GM18861 (cell line): ENCODE data around the gene PPP2R1A.
"Not testable (repeated sequence)": the region's sequence is repeated elsewhere in the genome, so short reads cannot be mapped to it uniquely, and the experiment has no call there.

Experiments
- ATAC-seq: cut with Tn5 transposase; IDR thresholded peaks from one replicate; pipeline ENCODE4 v1.9.1; 2021; ENCODE audit not compliant: unreplicated experiment

The PPP2R1A gene

DNA sequence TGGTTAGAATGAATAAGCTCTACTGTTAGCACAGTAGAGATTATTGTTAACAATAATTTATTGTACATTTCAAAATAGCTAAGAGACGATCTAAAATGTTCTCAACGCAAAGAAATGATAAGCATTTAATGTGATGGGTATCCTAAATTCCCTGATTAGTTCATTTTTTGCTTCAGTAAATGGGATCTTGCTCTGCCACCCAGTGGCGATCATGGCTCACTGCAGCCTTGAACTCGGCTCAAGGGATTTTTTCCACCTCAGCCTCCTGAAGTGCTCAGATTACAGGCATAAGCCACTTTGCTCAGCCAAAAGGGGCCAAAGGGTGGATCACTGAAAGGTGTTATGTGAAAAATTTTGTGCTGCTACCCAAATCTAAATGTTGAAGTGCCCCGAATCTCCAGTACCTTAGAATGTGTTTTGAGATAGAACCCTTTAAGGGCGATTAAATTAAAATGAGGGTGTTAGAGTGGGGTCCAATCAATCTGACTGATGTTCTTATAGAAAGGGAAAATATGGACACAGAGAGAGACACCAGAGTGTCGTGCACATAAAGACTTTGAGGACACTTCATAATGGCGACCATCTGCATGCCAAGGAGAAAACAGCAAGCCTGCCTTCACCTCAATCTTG, 48.0 kb downstream of the PPP2R1A start:
- no peak for ATAC-seq

DNA sequence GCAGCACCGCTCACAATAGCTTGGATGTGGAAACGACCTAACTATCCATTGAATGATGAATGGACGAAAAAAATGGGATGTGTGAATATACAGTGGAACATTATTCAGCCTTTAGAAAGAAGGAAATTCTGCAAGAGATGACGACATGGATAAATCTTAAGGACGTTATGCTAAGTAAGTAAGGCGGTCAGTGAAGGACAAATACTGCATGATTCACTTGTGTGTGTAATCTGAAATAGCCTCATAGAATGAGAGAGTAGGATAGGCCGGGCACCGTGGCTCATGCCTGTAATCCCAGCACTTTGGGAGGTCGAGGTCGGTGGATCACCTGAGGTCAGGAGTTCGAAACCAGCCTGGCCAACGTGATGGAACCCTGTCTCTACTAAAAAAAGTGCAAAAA, 54.2 kb downstream of the PPP2R1A start:
- ATAC-seq: no peak

DNA sequence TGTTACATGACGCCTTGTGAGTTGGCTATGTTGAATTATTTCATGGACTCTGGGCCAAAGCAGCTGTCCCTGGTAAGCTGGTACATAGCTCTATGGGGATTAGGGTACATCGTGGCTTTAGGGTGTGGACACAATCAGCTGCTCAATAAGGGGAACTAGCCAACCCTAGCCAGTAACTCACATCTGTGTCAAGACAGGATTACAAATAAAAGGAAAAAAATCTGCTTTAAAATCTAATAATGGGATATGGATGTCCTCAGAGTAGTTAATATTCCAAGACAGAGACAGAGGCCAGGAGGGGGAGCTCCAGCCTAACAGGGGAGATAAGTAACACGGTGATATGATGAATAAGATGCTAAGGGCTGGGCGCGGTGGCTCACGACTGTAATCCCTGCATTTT, 58.4 kb downstream of the PPP2R1A start:
- ATAC-seq: no peak

DNA sequence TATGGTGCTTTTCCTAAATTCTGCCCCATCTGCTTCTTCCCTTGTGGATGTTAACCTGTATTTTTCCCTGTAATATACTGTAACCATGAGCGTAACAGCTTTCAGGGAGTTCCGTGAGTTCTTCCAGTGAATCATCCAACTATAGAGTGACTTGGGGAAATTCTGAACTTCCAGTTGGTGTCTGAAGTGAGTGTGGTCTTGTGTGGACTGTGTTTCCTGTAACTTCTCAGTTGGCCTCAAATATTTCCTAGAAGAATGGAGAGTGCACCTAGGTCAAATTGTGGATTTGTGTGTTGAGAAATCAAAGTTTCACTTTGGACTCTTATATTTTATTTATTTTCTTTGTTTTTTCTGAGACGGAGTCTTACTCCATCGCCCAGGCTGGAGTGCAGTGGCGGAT, 68.6 kb downstream of the PPP2R1A start:
- no peak for ATAC-seq

DNA sequence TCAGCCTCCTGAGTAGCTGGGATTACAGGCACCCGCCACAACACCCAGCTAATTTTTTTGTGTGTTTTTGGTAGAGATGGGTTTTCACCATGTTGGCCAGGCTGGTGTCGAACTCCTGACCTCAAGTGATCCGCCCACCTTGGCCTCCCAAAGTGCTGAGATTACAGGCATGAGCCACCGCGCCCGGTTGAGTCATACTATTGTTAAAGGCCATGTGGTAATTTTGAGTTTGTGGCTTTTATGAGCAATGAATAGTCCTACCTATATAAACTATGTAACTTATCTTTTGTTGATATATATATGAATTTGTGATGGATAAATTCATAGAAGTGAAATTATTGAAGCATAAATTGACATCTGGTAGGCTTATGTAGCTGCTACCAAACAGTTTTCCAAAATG, 75.7 kb downstream of the PPP2R1A start:
- ATAC-seq: not testable (repeated sequence)

DNA sequence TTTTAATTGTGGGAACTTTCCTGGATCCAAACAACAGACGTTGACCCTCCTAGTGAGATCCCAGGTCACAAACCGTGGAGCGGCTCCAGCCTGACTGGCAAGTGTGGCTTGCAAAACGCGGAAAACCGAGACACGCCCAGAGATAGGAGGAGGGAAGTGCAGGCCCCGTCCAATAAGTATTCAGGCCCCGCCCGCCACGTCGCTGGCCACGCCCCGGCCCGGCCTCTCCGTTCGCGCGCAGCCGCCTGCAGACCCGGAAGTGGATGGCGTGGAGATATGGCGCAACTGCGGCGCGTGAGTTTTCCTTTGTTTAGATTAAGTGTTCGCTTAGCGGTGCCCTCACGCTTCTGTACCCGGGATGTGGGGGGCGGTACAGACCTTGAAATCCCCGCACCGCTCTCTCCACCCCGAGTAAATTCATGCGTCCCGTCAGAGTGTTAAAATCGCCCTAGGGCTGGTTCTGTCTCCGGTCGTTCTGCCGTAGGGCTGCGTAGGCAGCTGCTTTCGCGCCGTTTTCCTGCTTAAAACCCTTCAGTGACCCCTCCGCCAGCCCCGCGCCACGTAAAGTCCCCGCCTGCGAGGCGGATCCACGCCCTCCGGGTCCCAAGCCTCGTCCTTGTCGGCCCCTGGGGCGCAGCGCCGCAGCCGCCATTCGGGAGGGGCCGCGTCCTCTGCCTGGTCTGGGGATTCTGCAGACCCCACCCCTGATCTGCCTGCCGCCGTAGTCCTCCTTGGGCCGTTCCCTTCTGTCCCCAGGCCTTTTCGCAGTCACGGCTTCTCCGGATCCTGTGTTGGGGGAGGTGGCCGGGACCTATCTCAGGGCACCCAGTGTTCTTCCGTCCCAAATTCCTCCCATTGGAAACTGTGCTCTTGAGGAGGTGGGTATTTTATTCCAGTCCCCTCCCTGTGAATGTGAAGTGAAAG, 79.7 kb downstream of the PPP2R1A start, which contains the start of gene ZNF766:
Gene ZNF766 (plus strand): TSS at position 250 of the 924 bp plus-strand sequence. CDS start 27 bp downstream, at position 277.
- ATAC-seq: peak; percentile 88

DNA sequence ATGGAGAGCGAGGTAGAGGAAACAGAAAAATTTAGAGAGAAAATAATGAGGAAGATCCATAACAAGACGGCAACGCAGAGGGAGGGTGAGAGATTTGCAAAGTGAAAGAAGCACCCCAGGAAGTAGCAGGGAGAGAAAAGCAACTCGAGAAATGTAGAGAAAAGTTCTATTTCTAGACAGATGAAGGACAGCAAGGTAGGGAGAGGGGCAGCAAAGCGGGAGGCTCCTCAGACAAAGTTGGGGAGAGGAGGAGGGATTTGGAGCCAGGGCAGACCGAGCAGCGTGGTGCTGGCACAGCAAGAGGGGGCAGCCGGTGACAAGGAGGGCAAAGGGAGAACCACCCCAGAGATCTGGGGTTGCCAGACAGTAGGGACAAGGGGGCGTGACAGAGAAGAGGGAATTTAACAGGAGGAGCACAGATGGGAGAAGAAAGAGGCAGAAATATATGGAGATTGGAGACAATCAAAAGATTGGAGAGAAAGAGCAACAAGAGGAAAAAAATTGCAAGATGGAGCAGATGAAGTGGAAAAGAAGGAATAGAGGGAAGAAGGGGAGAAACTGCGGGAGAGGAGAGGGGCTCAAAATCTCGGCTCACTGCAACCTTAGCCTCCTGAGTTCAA, 80.5 kb downstream of the PPP2R1A start:
- ATAC-seq: no peak

DNA sequence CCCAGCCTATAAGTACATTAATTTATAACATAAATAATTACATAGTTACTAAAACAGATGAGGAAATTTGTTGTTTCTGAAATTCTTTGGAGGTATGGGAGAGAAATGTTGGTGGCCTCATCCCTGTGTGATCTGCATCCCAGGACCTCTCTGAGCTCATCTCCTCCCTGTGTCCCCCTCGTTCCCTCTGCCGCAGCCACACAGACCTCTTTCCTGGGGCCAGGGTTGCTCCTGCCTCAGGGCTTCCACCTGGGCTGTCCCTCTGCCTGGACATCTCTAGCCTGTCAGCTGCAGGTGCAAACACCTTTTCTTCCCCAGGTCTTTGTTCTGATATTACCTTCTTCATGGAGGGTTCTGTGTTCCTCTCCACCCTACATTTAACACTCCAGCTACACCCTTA, 83.4 kb downstream of the PPP2R1A start:
- no peak for ATAC-seq

DNA sequence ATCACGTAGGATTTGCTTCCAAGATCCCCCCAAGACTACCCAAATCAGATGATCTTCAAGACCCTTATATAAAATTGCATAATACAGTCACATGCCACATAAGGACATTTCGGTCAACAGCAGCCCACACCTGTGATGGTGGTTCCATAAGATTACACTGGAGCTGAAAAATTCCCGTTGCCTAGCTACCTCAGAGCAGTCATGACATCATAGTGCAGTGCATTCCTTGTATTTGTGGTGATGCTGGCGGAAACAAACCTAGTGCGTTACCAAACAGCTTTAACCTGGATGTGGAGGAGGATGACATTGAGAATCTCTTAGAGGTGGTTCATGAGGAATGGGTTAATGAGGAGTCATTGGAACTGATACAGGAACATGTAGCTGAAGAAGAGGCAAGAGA, 84.3 kb downstream of the PPP2R1A start:
- ATAC-seq: no peak

DNA sequence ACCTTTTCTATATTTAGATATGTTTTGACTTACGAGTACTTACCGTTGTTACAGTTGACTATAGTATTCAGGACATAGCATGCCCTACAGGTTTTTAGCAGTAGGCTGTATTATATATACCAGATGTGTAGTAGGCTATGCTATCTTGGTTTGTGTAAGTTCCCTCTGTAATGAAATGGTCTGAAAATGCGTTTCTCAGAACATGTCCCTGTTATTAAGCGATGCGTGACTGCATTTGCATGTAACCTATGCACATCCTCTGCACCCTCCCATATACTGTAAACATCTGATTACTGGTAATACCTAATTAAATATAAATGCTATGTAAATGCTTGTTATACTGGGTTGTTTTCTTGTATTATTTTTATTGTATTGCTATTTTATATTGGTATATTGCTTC, 86.1 kb downstream of the PPP2R1A start:
- ATAC-seq: no peak

DNA sequence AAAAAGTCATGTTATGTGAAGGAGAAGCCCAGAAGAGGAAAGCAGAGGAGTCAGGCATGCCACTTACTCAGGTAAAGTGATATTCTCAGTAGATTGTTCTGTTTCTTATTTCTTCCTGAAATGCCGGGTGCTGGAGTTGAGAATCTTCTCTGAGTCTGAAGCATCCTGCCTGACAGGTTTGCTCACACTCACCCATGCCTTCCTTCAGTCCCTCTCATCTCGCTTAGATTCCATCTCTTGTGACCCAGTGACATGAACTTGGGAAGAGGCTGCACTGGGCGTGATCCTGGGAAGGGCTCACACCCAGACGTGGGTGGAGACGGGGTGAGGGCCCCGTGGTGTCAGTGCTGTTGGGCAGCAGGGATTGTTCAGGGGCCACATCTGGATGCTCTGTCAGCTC, 87.6 kb downstream of the PPP2R1A start:
- no peak for ATAC-seq
